WTC11 (cell line): ENCODE results near the gene TINAGL1. TPM values are rescaled to one million over a fixed set of nuclear protein-coding genes. Genes with fewer than 3 reads are reported as not detected.

Source experiments
- ATAC-seq: fragments of 200-7000 bp; cut with Tn5 transposase; 2 replicates; pipeline ENCODE4 v1.10.0; 2021; ENCODE audit warnings: mild to moderate bottlenecking, moderate library complexity
- CTCF ChIA-PET: fragments of 300-600 bp; sonication (Branson Sonifier 250); formaldehyde crosslinking; loops from one replicate; lab custom pipeline; 2021; ENCODE audit warnings: antibody characterized with exemption; lab: Charles Lee
- POLR2A ChIA-PET: fragments of 350-600 bp; sonication (Branson Sonifier 250); formaldehyde crosslinking; loops from one replicate; lab custom pipeline; 2021; ENCODE audit warnings: antibody characterized with exemption; lab: Charles Lee
- DNase-seq: peaks from one replicate; pipeline ENCODE4 v3.0.0; 2021; ENCODE audit warnings: low spot score
- H3K27ac Mint-ChIP-seq: 2 replicates; pipeline ENCODE4 v1.8.0; 2021; ENCODE audit warnings: mixed read lengths
- H3K27me3 Mint-ChIP-seq: 2 replicates; pipeline ENCODE4 v1.8.0; 2021; ENCODE audit warnings: low read depth, mild to moderate bottlenecking, moderate library complexity, mixed read lengths
- H3K36me3 Mint-ChIP-seq: 2 replicates; pipeline ENCODE4 v1.8.0; 2021; ENCODE audit warnings: mixed read lengths
- H3K4me1 Mint-ChIP-seq: 2 replicates; pipeline ENCODE4 v1.8.0; 2022; ENCODE audit warnings: mixed read lengths
- H3K4me3 Mint-ChIP-seq: 2 replicates; pipeline ENCODE4 v1.8.0; 2021; ENCODE audit warnings: mild to moderate bottlenecking, moderate library complexity, mixed read lengths
- H3K9me3 Mint-ChIP-seq: 2 replicates; pipeline ENCODE4 v1.8.0; 2021; ENCODE audit warnings: mixed read lengths
- ATF6 ChIP-seq: sonication (generic); formaldehyde crosslinking; IDR thresholded peaks from 2 replicates; pipeline ENCODE4 v1.8.1; 2023; ENCODE audit warnings: mild to moderate bottlenecking, missing genetic modification reagents
- CBFB ChIP-seq: sonication (generic); formaldehyde crosslinking; IDR thresholded peaks from 2 replicates; pipeline ENCODE4 v1.8.1; 2022; ENCODE audit warnings: mild to moderate bottlenecking, low read depth, missing genetic modification reagents
- CDX4 ChIP-seq: fragments of 250-450 bp; sonication (Bioruptor Pico); IDR thresholded peaks from 2 replicates; pipeline ENCODE4 v1.9.0; 2021; ENCODE audit warnings: moderate library complexity, mild to moderate bottlenecking, inconsistent platforms, borderline replicate concordance
- CREB1 ChIP-seq: sonication (generic); formaldehyde crosslinking; IDR thresholded peaks from 2 replicates; pipeline ENCODE4 v1.8.0; 2023; ENCODE audit warnings: mild to moderate bottlenecking, missing genetic modification reagents
- E2F1 ChIP-seq: sonication (generic); formaldehyde crosslinking; IDR thresholded peaks from 2 replicates; pipeline ENCODE4 v1.8.0; 2022; ENCODE audit warnings: mild to moderate bottlenecking, missing genetic modification reagents
- E2F4 ChIP-seq: sonication (generic); formaldehyde crosslinking; IDR thresholded peaks from 2 replicates; pipeline ENCODE4 v1.8.1; 2022; ENCODE audit warnings: low read depth, mild to moderate bottlenecking, moderate library complexity, missing genetic modification reagents, borderline replicate concordance
- MXD4 ChIP-seq: fragments of 250-450 bp; sonication (Bioruptor Pico); IDR thresholded peaks from 2 replicates; pipeline ENCODE4 v1.8.0; 2021; ENCODE audit warnings: mild to moderate bottlenecking, moderate library complexity, borderline replicate concordance
- NR1H2 ChIP-seq: sonication (generic); formaldehyde crosslinking; IDR thresholded peaks from 2 replicates; pipeline ENCODE4 v1.9.0; 2021; ENCODE audit warnings: mild to moderate bottlenecking, moderate library complexity, missing genetic modification reagents
- RORB ChIP-seq: fragments of 250-450 bp; sonication (Bioruptor Pico); IDR thresholded peaks from 2 replicates; pipeline ENCODE4 v1.9.0; 2021; ENCODE audit warnings: mild to moderate bottlenecking
- SP1 ChIP-seq: sonication (generic); formaldehyde crosslinking; conservative IDR thresholded peaks from 2 replicates; pipeline ENCODE4 v1.8.1; 2022; ENCODE audit warnings: missing genetic modification reagents
- TCF7 ChIP-seq: sonication (generic); formaldehyde crosslinking; IDR thresholded peaks from 2 replicates; pipeline ENCODE4 v1.8.0; 2022; ENCODE audit warnings: mild to moderate bottlenecking, low read depth, missing genetic modification reagents, moderate library complexity
- total RNA-seq: library from RNA; stranded (reverse); gene quantifications from 3 replicates; pipeline ENCODE4 v1.2.3, GENCODE V29; 2021
- TF ChIP-seq, protein P1 (sequence below): fragments of 200-600 bp; IDR thresholded peaks from 2 replicates; pipeline ENCODE4 v1.8.0; 2022; ENCODE audit warnings: antibody characterized with exemption
- TF ChIP-seq, protein P2 (sequence below): sonication (generic); formaldehyde crosslinking; conservative IDR thresholded peaks from 2 replicates; pipeline ENCODE4 v1.8.1; 2023; ENCODE audit warnings: mild to moderate bottlenecking, low read depth, missing genetic modification reagents, moderate library complexity
- TF ChIP-seq, protein P3 (sequence below): sonication (generic); formaldehyde crosslinking; IDR thresholded peaks from 2 replicates; pipeline ENCODE4 v1.8.0; 2023; ENCODE audit warnings: mild to moderate bottlenecking, missing genetic modification reagents
- TF ChIP-seq, protein P4 (sequence below): sonication (generic); formaldehyde crosslinking; IDR thresholded peaks from 2 replicates; pipeline ENCODE4 v1.8.0; 2023; ENCODE audit warnings: missing genetic modification reagents, mild to moderate bottlenecking, borderline replicate concordance

The TINAGL1 gene
- total RNA-seq, 1 experiment from 2014 or later, result 7.2 TPM

DNA sequence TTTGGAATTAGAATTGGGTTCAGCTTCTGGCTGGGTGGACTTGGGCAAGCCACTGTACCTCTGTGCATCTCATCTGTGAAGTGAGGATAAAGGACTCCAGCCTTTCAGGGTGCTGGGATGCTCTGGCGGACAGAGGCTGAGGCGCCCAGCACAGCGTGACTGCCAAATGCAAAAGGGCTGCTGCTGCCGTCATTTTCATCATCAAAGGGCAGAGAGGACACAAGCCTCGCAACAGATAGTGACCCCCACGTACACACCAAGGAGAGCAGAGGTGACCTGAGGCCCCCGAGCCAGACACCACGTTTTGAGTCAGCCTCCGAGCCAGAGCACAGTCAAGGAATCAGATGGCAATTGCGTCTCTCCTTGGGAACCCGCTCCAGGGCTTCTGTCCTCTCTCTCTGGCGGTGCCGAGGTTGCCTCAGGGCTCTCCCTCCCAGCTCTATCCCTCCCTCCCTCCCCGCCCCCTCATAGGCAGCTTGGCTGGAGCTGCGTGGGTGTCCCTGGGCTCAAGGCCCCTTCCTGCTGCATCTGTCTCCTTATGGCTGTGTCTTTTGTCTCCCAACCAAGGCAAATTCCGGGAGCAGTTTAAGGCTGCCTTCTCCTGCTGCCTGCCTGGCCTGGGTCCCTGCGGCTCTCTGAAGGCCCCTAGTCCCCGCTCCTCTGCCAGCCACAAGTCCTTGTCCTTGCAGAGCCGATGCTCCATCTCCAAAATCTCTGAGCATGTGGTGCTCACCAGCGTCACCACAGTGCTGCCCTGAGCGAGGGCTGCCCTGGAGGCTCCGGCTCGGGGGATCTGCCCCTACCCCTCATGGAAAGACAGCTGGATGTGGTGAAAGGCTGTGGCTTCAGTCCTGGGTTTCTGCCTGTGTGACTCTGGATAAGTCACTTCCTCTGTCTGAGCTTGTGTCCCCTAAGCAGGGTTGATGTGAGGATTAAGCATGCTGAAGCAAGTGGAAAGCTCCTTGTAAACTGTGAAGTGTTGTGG, 50.2 kb downstream of the TINAGL1 start (continued):
- TF ChIP-seq ATF6 (no peak), E2F1 (CRISPR knock-in tag) (no peak), SP1 (CRISPR knock-in tag) (no peak), E2F4 (CRISPR knock-in tag) (no peak)

DNA sequence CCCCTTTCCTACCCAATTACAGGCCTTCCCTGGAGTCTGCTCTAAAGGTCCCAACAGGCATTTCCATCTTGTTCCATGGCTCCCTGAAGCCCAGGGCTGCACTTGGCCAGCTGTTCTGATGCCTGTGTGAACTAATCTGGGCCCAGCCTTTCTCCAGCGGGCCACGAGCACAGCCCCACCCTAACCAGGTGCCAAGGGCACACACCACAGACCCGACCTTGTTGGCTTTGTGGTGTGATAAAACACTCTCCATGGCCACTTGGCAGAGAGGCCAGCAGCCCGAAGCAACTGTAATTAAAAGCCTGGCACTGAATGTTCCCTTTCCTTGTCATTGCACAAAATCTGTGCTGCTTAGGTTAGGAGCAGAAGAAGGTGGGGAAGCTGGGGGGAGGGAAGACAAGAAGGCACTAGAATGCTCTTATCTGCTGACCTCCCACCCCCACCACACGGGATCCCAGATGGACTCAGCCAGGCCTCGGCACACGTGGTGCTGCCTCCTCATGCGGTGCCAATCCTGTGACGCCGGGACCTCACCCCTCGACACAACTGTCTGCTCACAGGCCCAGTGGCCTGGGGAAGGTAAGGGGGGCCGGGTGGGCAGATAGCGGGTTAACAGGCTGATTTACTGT, 51.1 kb downstream of the TINAGL1 start:
- DNase-seq (no peak), ATAC-seq (no peak)
- H3K4me3 Mint-ChIP-seq, result no peak overlapping the region
- no peaks in the 10 kb centered on the region for H3K9me3 Mint-ChIP-seq
- peaks cover 17% of the 10 kb centered on the region for H3K36me3 Mint-ChIP-seq
- H3K27ac Mint-ChIP-seq, result no peak overlapping the region
- 0 out of 2 replicates have a peak, but pooled peaks cover 4% of the 10 kb centered on the region for H3K4me1 Mint-ChIP-seq
- ChIA-PET CTCF (interaction anchor here (0.8 to 2.8 kb wide), 4 partner anchors 9 to 161 kb away, joined by 4 to 14 read pairs (median 6); partner anchors contain the start of gene HCRTR1), POLR2A (interaction anchor here (0.5 kb wide), 1 partner anchor 480 kb away, joined by 5 read pairs; no protein-coding TSS in a partner anchor)
- no peaks in the 10 kb centered on the region for H3K27me3 Mint-ChIP-seq
- TF ChIP-seq CREB1 (CRISPR knock-in tag), result no peak
- TF ChIP-seq, protein P1, sequence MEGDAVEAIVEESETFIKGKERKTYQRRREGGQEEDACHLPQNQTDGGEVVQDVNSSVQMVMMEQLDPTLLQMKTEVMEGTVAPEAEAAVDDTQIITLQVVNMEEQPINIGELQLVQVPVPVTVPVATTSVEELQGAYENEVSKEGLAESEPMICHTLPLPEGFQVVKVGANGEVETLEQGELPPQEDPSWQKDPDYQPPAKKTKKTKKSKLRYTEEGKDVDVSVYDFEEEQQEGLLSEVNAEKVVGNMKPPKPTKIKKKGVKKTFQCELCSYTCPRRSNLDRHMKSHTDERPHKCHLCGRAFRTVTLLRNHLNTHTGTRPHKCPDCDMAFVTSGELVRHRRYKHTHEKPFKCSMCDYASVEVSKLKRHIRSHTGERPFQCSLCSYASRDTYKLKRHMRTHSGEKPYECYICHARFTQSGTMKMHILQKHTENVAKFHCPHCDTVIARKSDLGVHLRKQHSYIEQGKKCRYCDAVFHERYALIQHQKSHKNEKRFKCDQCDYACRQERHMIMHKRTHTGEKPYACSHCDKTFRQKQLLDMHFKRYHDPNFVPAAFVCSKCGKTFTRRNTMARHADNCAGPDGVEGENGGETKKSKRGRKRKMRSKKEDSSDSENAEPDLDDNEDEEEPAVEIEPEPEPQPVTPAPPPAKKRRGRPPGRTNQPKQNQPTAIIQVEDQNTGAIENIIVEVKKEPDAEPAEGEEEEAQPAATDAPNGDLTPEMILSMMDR, result no peak
- TF ChIP-seq, protein P2, sequence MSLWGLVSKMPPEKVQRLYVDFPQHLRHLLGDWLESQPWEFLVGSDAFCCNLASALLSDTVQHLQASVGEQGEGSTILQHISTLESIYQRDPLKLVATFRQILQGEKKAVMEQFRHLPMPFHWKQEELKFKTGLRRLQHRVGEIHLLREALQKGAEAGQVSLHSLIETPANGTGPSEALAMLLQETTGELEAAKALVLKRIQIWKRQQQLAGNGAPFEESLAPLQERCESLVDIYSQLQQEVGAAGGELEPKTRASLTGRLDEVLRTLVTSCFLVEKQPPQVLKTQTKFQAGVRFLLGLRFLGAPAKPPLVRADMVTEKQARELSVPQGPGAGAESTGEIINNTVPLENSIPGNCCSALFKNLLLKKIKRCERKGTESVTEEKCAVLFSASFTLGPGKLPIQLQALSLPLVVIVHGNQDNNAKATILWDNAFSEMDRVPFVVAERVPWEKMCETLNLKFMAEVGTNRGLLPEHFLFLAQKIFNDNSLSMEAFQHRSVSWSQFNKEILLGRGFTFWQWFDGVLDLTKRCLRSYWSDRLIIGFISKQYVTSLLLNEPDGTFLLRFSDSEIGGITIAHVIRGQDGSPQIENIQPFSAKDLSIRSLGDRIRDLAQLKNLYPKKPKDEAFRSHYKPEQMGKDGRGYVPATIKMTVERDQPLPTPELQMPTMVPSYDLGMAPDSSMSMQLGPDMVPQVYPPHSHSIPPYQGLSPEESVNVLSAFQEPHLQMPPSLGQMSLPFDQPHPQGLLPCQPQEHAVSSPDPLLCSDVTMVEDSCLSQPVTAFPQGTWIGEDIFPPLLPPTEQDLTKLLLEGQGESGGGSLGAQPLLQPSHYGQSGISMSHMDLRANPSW (CRISPR knock-in tag), result no peak
- TF ChIP-seq, protein P3, sequence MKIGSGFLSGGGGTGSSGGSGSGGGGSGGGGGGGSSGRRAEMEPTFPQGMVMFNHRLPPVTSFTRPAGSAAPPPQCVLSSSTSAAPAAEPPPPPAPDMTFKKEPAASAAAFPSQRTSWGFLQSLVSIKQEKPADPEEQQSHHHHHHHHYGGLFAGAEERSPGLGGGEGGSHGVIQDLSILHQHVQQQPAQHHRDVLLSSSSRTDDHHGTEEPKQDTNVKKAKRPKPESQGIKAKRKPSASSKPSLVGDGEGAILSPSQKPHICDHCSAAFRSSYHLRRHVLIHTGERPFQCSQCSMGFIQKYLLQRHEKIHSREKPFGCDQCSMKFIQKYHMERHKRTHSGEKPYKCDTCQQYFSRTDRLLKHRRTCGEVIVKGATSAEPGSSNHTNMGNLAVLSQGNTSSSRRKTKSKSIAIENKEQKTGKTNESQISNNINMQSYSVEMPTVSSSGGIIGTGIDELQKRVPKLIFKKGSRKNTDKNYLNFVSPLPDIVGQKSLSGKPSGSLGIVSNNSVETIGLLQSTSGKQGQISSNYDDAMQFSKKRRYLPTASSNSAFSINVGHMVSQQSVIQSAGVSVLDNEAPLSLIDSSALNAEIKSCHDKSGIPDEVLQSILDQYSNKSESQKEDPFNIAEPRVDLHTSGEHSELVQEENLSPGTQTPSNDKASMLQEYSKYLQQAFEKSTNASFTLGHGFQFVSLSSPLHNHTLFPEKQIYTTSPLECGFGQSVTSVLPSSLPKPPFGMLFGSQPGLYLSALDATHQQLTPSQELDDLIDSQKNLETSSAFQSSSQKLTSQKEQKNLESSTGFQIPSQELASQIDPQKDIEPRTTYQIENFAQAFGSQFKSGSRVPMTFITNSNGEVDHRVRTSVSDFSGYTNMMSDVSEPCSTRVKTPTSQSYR (CRISPR knock-in tag), result no peak
- TF ChIP-seq NR1H2 (CRISPR knock-in tag), result no peak
- TF ChIP-seq, protein P4, sequence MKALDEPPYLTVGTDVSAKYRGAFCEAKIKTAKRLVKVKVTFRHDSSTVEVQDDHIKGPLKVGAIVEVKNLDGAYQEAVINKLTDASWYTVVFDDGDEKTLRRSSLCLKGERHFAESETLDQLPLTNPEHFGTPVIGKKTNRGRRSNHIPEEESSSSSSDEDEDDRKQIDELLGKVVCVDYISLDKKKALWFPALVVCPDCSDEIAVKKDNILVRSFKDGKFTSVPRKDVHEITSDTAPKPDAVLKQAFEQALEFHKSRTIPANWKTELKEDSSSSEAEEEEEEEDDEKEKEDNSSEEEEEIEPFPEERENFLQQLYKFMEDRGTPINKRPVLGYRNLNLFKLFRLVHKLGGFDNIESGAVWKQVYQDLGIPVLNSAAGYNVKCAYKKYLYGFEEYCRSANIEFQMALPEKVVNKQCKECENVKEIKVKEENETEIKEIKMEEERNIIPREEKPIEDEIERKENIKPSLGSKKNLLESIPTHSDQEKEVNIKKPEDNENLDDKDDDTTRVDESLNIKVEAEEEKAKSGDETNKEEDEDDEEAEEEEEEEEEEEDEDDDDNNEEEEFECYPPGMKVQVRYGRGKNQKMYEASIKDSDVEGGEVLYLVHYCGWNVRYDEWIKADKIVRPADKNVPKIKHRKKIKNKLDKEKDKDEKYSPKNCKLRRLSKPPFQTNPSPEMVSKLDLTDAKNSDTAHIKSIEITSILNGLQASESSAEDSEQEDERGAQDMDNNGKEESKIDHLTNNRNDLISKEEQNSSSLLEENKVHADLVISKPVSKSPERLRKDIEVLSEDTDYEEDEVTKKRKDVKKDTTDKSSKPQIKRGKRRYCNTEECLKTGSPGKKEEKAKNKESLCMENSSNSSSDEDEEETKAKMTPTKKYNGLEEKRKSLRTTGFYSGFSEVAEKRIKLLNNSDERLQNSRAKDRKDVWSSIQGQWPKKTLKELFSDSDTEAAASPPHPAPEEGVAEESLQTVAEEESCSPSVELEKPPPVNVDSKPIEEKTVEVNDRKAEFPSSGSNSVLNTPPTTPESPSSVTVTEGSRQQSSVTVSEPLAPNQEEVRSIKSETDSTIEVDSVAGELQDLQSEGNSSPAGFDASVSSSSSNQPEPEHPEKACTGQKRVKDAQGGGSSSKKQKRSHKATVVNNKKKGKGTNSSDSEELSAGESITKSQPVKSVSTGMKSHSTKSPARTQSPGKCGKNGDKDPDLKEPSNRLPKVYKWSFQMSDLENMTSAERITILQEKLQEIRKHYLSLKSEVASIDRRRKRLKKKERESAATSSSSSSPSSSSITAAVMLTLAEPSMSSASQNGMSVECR, result no peak
- TF ChIP-seq RORB (CRISPR knock-in tag), result no peak
- TF ChIP-seq CBFB (CRISPR knock-in tag), result no peak
- no peak for TF ChIP-seq TCF7 (CRISPR knock-in tag)
- TF ChIP-seq MXD4 (CRISPR knock-in tag), result no peak
- TF ChIP-seq CDX4 (CRISPR knock-in tag), result no peak
